ENCODE measurements around the gene ZFP90. TPM values are rescaled to one million over a fixed set of nuclear protein-coding genes. Genes with fewer than 3 reads are reported as not detected.

The ZFP90 gene
- total and polyA plus RNA-seq, 11 donors: 4.9 to 18.1 (median 11.0) TPM

DNA sequence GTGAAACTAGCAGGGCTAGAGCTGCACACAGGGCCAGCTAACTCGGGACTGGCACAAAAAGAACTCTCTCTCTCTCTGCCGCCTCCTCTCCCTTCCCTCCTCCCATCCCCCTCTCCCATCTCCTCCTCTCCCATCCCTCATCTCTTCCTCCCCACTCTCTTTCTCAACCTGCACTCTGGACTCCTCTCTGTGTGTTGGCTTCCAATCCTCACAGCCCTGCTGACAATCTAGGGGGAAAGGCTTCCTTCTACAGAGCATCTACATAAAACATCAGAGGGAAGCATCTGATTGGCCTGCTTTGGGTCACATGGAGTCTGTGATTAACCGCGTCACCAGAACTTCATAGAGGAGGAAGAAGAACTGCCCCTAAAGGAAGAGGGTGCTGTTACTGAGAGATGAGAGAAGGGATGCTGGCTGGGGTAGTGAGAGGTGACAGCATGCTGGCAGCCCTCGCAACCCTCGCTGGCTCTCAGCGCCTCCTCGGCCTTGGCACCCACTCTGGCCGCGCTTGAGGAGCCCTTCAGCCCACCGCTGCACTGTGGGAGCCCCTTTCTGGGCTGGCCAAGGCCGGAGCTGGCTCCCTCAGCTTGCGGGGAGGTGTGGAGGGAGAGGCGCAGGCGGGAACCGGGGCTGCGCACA lies 12.8 kb upstream of the ZFP90 start:
- 77 to 89% (median 86%) methylated on average over 11 to 17 of the region's 17 CpGs for WGBS, 4 donors
- Histone ChIP-seq H3K27ac (no peak overlapping the region), H3K36me3 (no peaks in the 10 kb centered on the region), H3K4me3 (no peak overlapping the region), H3K27me3 (no peaks in the 10 kb centered on the region), H3K9me3 (no peaks in the 10 kb centered on the region), H3K4me1 (peaks cover 0 to 23% (median 16%) of the 10 kb centered on the region in 12 donors)
- TF ChIP-seq POLR2A (IDR thresholded peaks at IDR 0.05): no peak
- TF ChIP-seq, protein P1, sequence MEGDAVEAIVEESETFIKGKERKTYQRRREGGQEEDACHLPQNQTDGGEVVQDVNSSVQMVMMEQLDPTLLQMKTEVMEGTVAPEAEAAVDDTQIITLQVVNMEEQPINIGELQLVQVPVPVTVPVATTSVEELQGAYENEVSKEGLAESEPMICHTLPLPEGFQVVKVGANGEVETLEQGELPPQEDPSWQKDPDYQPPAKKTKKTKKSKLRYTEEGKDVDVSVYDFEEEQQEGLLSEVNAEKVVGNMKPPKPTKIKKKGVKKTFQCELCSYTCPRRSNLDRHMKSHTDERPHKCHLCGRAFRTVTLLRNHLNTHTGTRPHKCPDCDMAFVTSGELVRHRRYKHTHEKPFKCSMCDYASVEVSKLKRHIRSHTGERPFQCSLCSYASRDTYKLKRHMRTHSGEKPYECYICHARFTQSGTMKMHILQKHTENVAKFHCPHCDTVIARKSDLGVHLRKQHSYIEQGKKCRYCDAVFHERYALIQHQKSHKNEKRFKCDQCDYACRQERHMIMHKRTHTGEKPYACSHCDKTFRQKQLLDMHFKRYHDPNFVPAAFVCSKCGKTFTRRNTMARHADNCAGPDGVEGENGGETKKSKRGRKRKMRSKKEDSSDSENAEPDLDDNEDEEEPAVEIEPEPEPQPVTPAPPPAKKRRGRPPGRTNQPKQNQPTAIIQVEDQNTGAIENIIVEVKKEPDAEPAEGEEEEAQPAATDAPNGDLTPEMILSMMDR (IDR thresholded peaks at IDR 0.05): no peak
- ATAC-seq (no peak), DNase-seq (no peak)
- intact Hi-C loops (cut with DNase I): loop anchor here in 7 of 10 donors (5.0 to 10.0 kb wide), 10 partner anchors 276 to 761 kb away; partner anchors contain the start of gene TANGO6 (in 3 of the 7)

DNA sequence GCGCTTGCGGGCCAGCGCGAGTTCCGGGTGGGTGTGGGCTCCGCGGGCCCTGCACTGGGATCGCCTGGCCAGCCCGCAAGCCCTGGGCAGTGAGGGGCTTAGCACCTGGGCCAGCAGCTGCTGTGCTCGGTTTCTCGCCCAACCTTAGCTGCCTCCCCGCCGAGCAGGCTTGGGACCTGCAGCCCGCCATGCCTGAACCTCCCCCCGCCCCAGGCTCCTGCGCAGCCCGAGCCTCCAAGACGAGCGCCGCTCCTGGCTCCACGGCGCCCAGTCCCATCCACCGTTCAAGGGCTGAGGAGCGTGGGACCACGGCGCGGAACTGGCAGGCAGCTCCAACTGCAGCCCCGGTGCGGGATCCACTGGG lies 12.3 kb upstream of the ZFP90 start:
- Histone ChIP-seq H3K27me3 (no peaks in the 10 kb centered on the region), H3K27ac (no peak overlapping the region), H3K9me3 (no peaks in the 10 kb centered on the region), H3K36me3 (no peaks in the 10 kb centered on the region), H3K4me1 (peaks cover 0 to 23% (median 16%) of the 10 kb centered on the region in 12 donors), H3K4me3 (no peak overlapping the region)
- no peak for ATAC-seq
- no peak for DNase-seq
- TF ChIP-seq, protein P1 (IDR thresholded peaks at IDR 0.05): no peak
- TF ChIP-seq POLR2A (IDR thresholded peaks at IDR 0.05): no peak
- intact Hi-C loops (cut with DNase I): loop anchor here in 7 of 10 donors (5.0 to 10.0 kb wide), 10 partner anchors 276 to 761 kb away; partner anchors contain the start of gene TANGO6 (in 3 of the 7)
- WGBS, 4 donors: 92 to 97% (median 95%) methylated on average over 14 to 29 of the region's 29 CpGs

DNA sequence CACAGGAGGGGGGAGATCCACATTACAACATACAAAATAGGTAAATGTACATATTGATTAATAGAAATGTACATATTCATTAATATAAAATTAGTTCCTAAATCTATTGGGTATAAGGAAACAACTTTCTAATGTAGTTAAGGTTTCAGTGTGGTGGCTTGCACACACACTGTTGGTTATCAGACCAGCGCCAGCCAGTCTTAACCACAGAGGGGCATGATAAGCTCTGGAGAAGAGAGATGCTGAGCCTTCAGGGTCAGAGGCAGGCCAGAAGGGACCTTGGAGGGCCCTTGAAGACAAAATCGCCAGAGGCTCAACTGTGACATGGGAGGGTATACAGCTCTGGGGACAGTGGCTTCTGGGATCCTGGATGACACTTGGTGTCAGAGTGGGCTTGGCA lies 10.9 kb upstream of the ZFP90 start:
- Histone ChIP-seq H3K9me3 (no peaks in the 10 kb centered on the region), H3K27me3 (no peaks in the 10 kb centered on the region), H3K36me3 (no peaks in the 10 kb centered on the region), H3K4me1 (peaks cover 0 to 23% (median 16%) of the 10 kb centered on the region in 12 donors), H3K27ac (no peak overlapping the region), H3K4me3 (no peak overlapping the region)
- 25 to 67% (median 50%) methylated on average over 2 of the region's 2 CpGs for WGBS, 4 donors
- no peak for DNase-seq
- no peak for TF ChIP-seq POLR2A (IDR thresholded peaks at IDR 0.05)
- TF ChIP-seq, protein P1 (IDR thresholded peaks at IDR 0.05): no peak
- intact Hi-C loops (cut with DNase I): loop anchor here in 8 of 10 donors (2.0 to 10.0 kb wide), 12 partner anchors 273 to 759 kb away; partner anchors contain the start of gene TANGO6 (in 3 of the 8)
- ATAC-seq: peak in 3 of 4 donors; percentile 3 to 5 (median 4)

GRCh38 chr16:68528686-68529379 lies 10.3 kb upstream of the ZFP90 start:
- no peaks in the 10 kb centered on the region for H3K36me3 ChIP-seq
- peak overlapping the region in 6 of 12 donors; percentile 3 to 38 (median 22) for H3K4me3 ChIP-seq

More at GRCh38 chr16:68528686-68529379, 10.3 kb upstream of the ZFP90 start:
- peaks cover 0 to 23% (median 16%) of the 10 kb centered on the region in 12 donors for H3K4me1 ChIP-seq
- TF ChIP-seq, protein P1 (IDR thresholded peaks at IDR 0.05): peak; percentile 88 to 96 (median 92)
- no peak for TF ChIP-seq POLR2A (IDR thresholded peaks at IDR 0.05)
- H3K27ac ChIP-seq: no peak overlapping the region
- H3K9me3 ChIP-seq: peaks cover 0 to 5% (median 0%) of the 10 kb centered on the region in 12 donors
- 18 to 24% (median 19%) methylated on average over 28 to 29 of the region's 29 CpGs for WGBS, 4 donors
- peak; percentile 84 to 94 (median 92) for ATAC-seq
- peak; percentile 80 to 90 (median 84) for DNase-seq
- H3K27me3 ChIP-seq: no peaks in the 10 kb centered on the region
- intact Hi-C loops (cut with DNase I): loop anchor here in 8 of 10 donors (2.0 to 10.0 kb wide), 12 partner anchors 272 to 758 kb away; partner anchors contain the start of gene TANGO6 (in 3 of the 8)

Measured in heart left ventricle (tissue), 16 donors.